ENCODE measurements around the gene BMP8A. TPM values are rescaled to one million over a fixed set of nuclear protein-coding genes. Genes with fewer than 3 reads are reported as not detected.
A peak's percentile ranks its signal among the peaks of the same experiment; 100 is the strongest.

The BMP8A gene
- total and polyA plus RNA-seq, 9 of the 15 experiments (the other 6 are each of a cell fraction or from before 2014, with no cell fraction given): 0.05 to 0.31 TPM; not detected in 7

GRCh38 chr1:39524591-39525365 lies 33.3 kb downstream of the BMP8A start:
- Histone ChIP-seq H4K20me1 (replicated peaks; ENCODE audit: control insufficient read depth, insufficient read depth, low read length) (no peaks in the 10 kb centered on the region), H3K27me3 (ENCODE audit: control insufficient read depth in 2 of 2, insufficient read depth in 2 of 2, low read length in 2 of 2) (no peaks in the 10 kb centered on the region), H3K9me3 (replicated peaks; ENCODE audit: control insufficient read depth, insufficient read depth, low read depth, low read length) (no peaks in the 10 kb centered on the region), H3K4me2 (ENCODE audit: insufficient read depth, low read length) (no peak overlapping the region), H3K9me1 (ENCODE audit: control insufficient read depth, insufficient read depth, low read length) (no peaks in the 10 kb centered on the region), H3K27ac (ENCODE audit: extremely low read depth, low read depth, low read length) (no peak overlapping the region), H3K79me2 (ENCODE audit: control insufficient read depth, insufficient read depth, low read length) (no peaks in the 10 kb centered on the region), H3K4me3 (no peak overlapping the region), H3K4me1 (replicated peaks in 1 of 2; ENCODE audit: control insufficient read depth in 2 of 2, insufficient read depth in 2 of 2, low read length in 2 of 2) (peaks cover 0 to 26% of the 10 kb centered on the region in 2 experiments; a peak in 3 of 5 replicates), H3K9ac (ENCODE audit: insufficient read depth in 1 of 2, low read depth in 2 of 2, low read length in 2 of 2) (peak overlapping the region in 1 of 2 experiments; percentile 68; a peak in 2 of 4 replicates), H3K36me3 (ENCODE audit: control insufficient read depth, insufficient read depth, low read length) (no peaks in the 10 kb centered on the region; the same call in 2 of the 3 replicates), H2AFZ (ENCODE audit: low read depth, low read length) (no peak overlapping the region)
- ATAC-seq: no peak
- 49% methylated on average over 14 of the region's 15 CpGs for WGBS (ENCODE audit: insufficient coverage, low coverage, missing lambda C conversion rate)
- no peak for FAIRE-seq
- ChIA-PET CTCF (ENCODE audit: low intra/inter-chr PET ratio) (no interaction called here), POLR2A (no interaction called here)
- intact Hi-C loops (cut with micrococcal nuclease): loop anchor here (5.0 kb wide), 1 partner anchor 238 kb away; no protein-coding TSS in a partner anchor
- in situ Hi-C loops (cut with MboI): loop anchor here (5.0 kb wide), 1 partner anchor 238 kb away; no protein-coding TSS in a partner anchor
- TF ChIP-seq TAF15 (IDR thresholded peaks at IDR 0.05; ENCODE audit: low read depth, low read length) (no peak), MED1 (CRISPR knock-in tag; IDR thresholded peaks at IDR 0.05; ENCODE audit: borderline replicate concordance) (no peak), NCOA2 (IDR thresholded peaks at IDR 0.05; ENCODE audit: partially characterized antibody in 2 of 2) (no peak), NR1H2 (CRISPR knock-in tag; IDR thresholded peaks at IDR 0.05) (no peak), MXD1 (CRISPR knock-in tag; IDR thresholded peaks at IDR 0.05; ENCODE audit: borderline replicate concordance, poor library complexity, severe bottlenecking) (no peak), IRF1 (CRISPR knock-in tag; IDR thresholded peaks at IDR 0.05; ENCODE audit: borderline replicate concordance) (no peak)
- no TSS peak for BruUV-seq (replicated peaks)
- DNase-seq (ENCODE audit: extremely low read depth in 1 of 4, low spot score in 3 of 4): no peak

Measured in K562 (cell line).